IPS-NIHi11 (cell line): ENCODE results near the gene MYH9.
A peak's percentile ranks its signal among the peaks of the same experiment; 100 is the strongest.

Experiments used
- DNase-seq: peaks from one replicate; pipeline ENCODE4 v3.0.0; 2012; ENCODE audit warnings: mixed read lengths, low spot score

Gene MYH9

GRCh38 chr22:36245805-36246356 is 141.9 kb downstream of the MYH9 start:
- no peak for DNase-seq

GRCh38 chr22:36244522-36245391 is 143.0 kb downstream of the MYH9 start:
- no peak for DNase-seq

- DNase-seq = no peak
Observed at GRCh38 chr22:36243986-36244385, 143.8 kb downstream of the MYH9 start.

- DNase-seq = peak; percentile 90
Observed at GRCh38 chr22:36239401-36240171, 148.2 kb downstream of the MYH9 start, which contains the start of gene APOL2. Gene APOL2 (minus strand): TSS chr22:36239527. CDS start chr22:36233162, 6,365 bp downstream.

- DNase-seq = no peak
Observed at GRCh38 chr22:36239150-36239400, 148.7 kb downstream of the MYH9 start.

- DNase-seq = no peak
Observed at GRCh38 chr22:36238373-36239149, 149.2 kb downstream of the MYH9 start.

- no peak for DNase-seq
Observed at GRCh38 chr22:36237462-36238372, 150.1 kb downstream of the MYH9 start.

GRCh38 chr22:36236388-36237319 is 151.1 kb downstream of the MYH9 start:
- DNase-seq = no peak

GRCh38 chr22:36235585-36235984 is 152.2 kb downstream of the MYH9 start:
- no peak for DNase-seq

GRCh38 chr22:36234919-36235318 is 152.8 kb downstream of the MYH9 start:
- no peak for DNase-seq

- no peak for DNase-seq
Observed at GRCh38 chr22:36234213-36234612, 153.6 kb downstream of the MYH9 start.

- no peak for DNase-seq
Observed at GRCh38 chr22:36233796-36234195, 154.0 kb downstream of the MYH9 start.

- DNase-seq = no peak
Observed at GRCh38 chr22:36232715-36233401, 154.9 kb downstream of the MYH9 start.
